ENCODE results near the gene AGBL3.
"Not testable (repeated sequence)": the region's sequence is repeated elsewhere in the genome, so short reads cannot be mapped to it uniquely, and the experiment has no call there.

AGBL3 gene

GRCh38 chr7:134966691-134967090 is 19.6 kb upstream of the AGBL3 start:
- DNase-seq: no peak

- DNase-seq: no peak
Measured at GRCh38 chr7:134968110-134968509, 18.2 kb upstream of the AGBL3 start.

- DNase-seq: not testable (repeated sequence)
Measured at GRCh38 chr7:134981645-134982044, 4.7 kb upstream of the AGBL3 start.

GRCh38 chr7:134985894-134986362 is 380 bp upstream of the AGBL3 start:
- DNase-seq: no peak

GRCh38 chr7:134988161-134988560 is 1.9 kb downstream of the AGBL3 start:
- DNase-seq: no peak

- DNase-seq: no peak
Measured at GRCh38 chr7:134991469-134992339, 5.4 kb downstream of the AGBL3 start.

GRCh38 chr7:134992626-134993179 is 6.4 kb downstream of the AGBL3 start:
- DNase-seq: no peak

GRCh38 chr7:134993877-134994456 is 7.7 kb downstream of the AGBL3 start:
- no peak for DNase-seq

- no peak for DNase-seq
Measured at GRCh38 chr7:134995239-134996096, 9.2 kb downstream of the AGBL3 start.

- DNase-seq: no peak
Measured at GRCh38 chr7:134996097-134996550, 9.8 kb downstream of the AGBL3 start.

- DNase-seq: no peak
Measured at GRCh38 chr7:134997214-134997885, 11.0 kb downstream of the AGBL3 start.

- no peak for DNase-seq
Measured at GRCh38 chr7:134999136-134999535, 12.8 kb downstream of the AGBL3 start.

- no peak for DNase-seq
Measured at GRCh38 chr7:135001390-135002165, 15.3 kb downstream of the AGBL3 start.

- no peak for DNase-seq
Measured at GRCh38 chr7:135012229-135012628, 25.9 kb downstream of the AGBL3 start.

- DNase-seq: no peak
Measured at GRCh38 chr7:135023622-135024021, 37.3 kb downstream of the AGBL3 start.

GRCh38 chr7:135035252-135035651 is 48.9 kb downstream of the AGBL3 start:
- DNase-seq: no peak

- DNase-seq: not testable (repeated sequence)
Measured at GRCh38 chr7:135067017-135067416, 80.7 kb downstream of the AGBL3 start.

GRCh38 chr7:135074096-135074495 is 87.8 kb downstream of the AGBL3 start:
- DNase-seq: no peak

GRCh38 chr7:135074531-135074930 is 88.2 kb downstream of the AGBL3 start:
- no peak for DNase-seq

GRCh38 chr7:135075716-135076115 is 89.4 kb downstream of the AGBL3 start:
- DNase-seq: no peak

GRCh38 chr7:135076882-135077281 is 90.6 kb downstream of the AGBL3 start:
- no peak for DNase-seq
